Gastrocnemius medialis (tissue), 4 donors: ENCODE data around the gene CPE. TPM values are rescaled to one million over a fixed set of nuclear protein-coding genes. Genes with fewer than 3 reads are reported as not detected.

Experiments used
- ATAC-seq, 2 donors: fragments of 150-250 bp; one replicate each; pipeline ENCODE4 v1.9.1; 2016
- DNase-seq, 2 donors: peaks; one replicate each; pipeline ENCODE4 v3.0.0-alpha.2; 2019
- H3K27ac ChIP-seq, 4 donors: fragments of 200-600 bp; sonication (generic); 1 replicate in 1 of 4; 2 replicates in 3 of 4; pipeline ENCODE4 v1.5.1; 2016 to 2018; ENCODE audit warnings: mild to moderate bottlenecking in 2 of 4, moderate library complexity in 1 of 4
- H3K27me3 ChIP-seq, 3 donors: fragments of 200-600 bp; sonication (generic) in 2 of 3; 1 replicate in 1 of 3; 2 replicates in 2 of 3; pipeline versions ENCODE4 v1.5.1 to v1.6.0; 2016 to 2019; ENCODE audit warnings: mild to moderate bottlenecking in 1 of 3, moderate library complexity in 1 of 3
- H3K36me3 ChIP-seq, 2 donors: fragments of 200-600 bp; sonication (generic) in 1 of 2; one replicate each; pipeline ENCODE4 v1.5.1; 2017 to 2018
- H3K4me1 ChIP-seq, 2 donors: fragments of 200-600 bp; sonication (generic) in 1 of 2; one replicate each; pipeline ENCODE4 v1.5.1; 2016 to 2017; ENCODE audit warnings: mild to moderate bottlenecking in 2 of 2
- H3K4me3 ChIP-seq, 4 donors: fragments of 200-600 bp; sonication (generic) in 3 of 4; 1 replicate in 1 of 4; 2 replicates in 3 of 4; pipeline ENCODE4 v1.5.1; 2016 to 2019; ENCODE audit warnings: mild to moderate bottlenecking in 2 of 4
- H3K9me3 ChIP-seq, 3 donors: fragments of 200-600 bp; sonication (generic) in 2 of 3; 1 replicate in 1 of 3; 2 replicates in 2 of 3; pipeline ENCODE4 v1.5.1; 2016 to 2019
- CTCF ChIP-seq, 5 experiments: fragments of 450-650 bp in 3 of 5; fragments of 200-600 bp in 2 of 5; sonication (generic) in 2 of 5; IDR thresholded peaks in 4 of 5; conservative IDR thresholded peaks in 1 of 5; 1 replicate in 4 of 5; 2 replicates in 1 of 5; pipeline ENCODE4 v1.5.1; 2016 to 2019; ENCODE audit warnings: antibody characterized with exemption in 5 of 5, mild to moderate bottlenecking in 3 of 5, moderate library complexity in 3 of 5
- POLR2A ChIP-seq, 2 donors: fragments of 450-650 bp; IDR thresholded peaks; one replicate each; pipeline ENCODE4 v1.6.1; 2017; ENCODE audit warnings: antibody characterized with exemption in 2 of 2, mild to moderate bottlenecking in 2 of 2, moderate library complexity in 2 of 2
- in situ Hi-C, 4 donors: fragments of 200-750 bp; cut with MboI; loops; one replicate each; pipeline versions ENCODE4 v1.15.0 to v1.8.0; 2017; ENCODE audit warnings: low sequenced_read_pairs in 4 of 4
- intact Hi-C: fragments of 100-400 bp; cut with DNase I; formaldehyde crosslinking; loops from one replicate; pipeline ENCODE4 v1.15.1; 2023; ENCODE audit warnings: low total_unique reads
- total RNA-seq, 4 donors: library from RNA; depleted of rRNA; stranded (reverse); fragments of >200 nt; gene quantifications; one replicate each; pipeline versions ENCODE4 v1.1.0 to v1.2.3, GENCODE V29; 2016

Gene CPE
- total RNA-seq, 4 donors from 2014 or later = 11.8 to 27.6 (median 17.0) TPM

- intact Hi-C loops (loop anchor here (10.0 kb wide), 1 partner anchor 106 kb away; no protein-coding TSS in a partner anchor), in situ Hi-C loops (loop anchor here in 3 of 4 donors (5.0 to 10.0 kb wide), 3 partner anchors 106 to 329 kb away; no protein-coding TSS in a partner anchor)
- ATAC-seq (peak in 1 of 2 donors; percentile 66), DNase-seq (peak in 1 of 2 donors; percentile 18)
- H3K36me3 ChIP-seq = no peaks in the 10 kb centered on the region
- H3K4me3 ChIP-seq = peak overlapping the region in 1 of 4 donors; percentile 14
- peak overlapping the region in 1 of 4 donors; percentile 20 for H3K27ac ChIP-seq
- H3K9me3 ChIP-seq = no peaks in the 10 kb centered on the region
- no peaks in the 10 kb centered on the region for H3K4me1 ChIP-seq
- H3K27me3 ChIP-seq = no peaks in the 10 kb centered on the region
- TF ChIP-seq CTCF (IDR thresholded peaks at IDR 0.05 in 4 of 5, conservative IDR thresholded peaks at IDR 0.05 in 1 of 5) = no peak
- TF ChIP-seq POLR2A (IDR thresholded peaks at IDR 0.05) = no peak
Measured at GRCh38 chr4:165461159-165461821, 82.5 kb downstream of the CPE start.

GRCh38 chr4:165462009-165462408 lies 83.2 kb downstream of the CPE start:
- Histone ChIP-seq H3K36me3 (no peaks in the 10 kb centered on the region), H3K9me3 (no peaks in the 10 kb centered on the region), H3K27ac (no peak overlapping the region), H3K4me1 (no peaks in the 10 kb centered on the region), H3K4me3 (no peak overlapping the region), H3K27me3 (no peaks in the 10 kb centered on the region)
- intact Hi-C loops (loop anchor here (10.0 kb wide), 1 partner anchor 107 kb away; no protein-coding TSS in a partner anchor), in situ Hi-C loops (loop anchor here in 3 of 4 donors (5.0 to 10.0 kb wide), 3 partner anchors 107 to 330 kb away; no protein-coding TSS in a partner anchor)
- DNase-seq (no peak), ATAC-seq (no peak)
- TF ChIP-seq CTCF (IDR thresholded peaks at IDR 0.05 in 4 of 5, conservative IDR thresholded peaks at IDR 0.05 in 1 of 5) (no peak), POLR2A (IDR thresholded peaks at IDR 0.05) (no peak)

- no peaks in the 10 kb centered on the region for H3K27me3 ChIP-seq
- intact Hi-C loops = loop anchor here (10.0 kb wide), 1 partner anchor 110 kb away; no protein-coding TSS in a partner anchor
Measured at GRCh38 chr4:165464376-165464775, 85.6 kb downstream of the CPE start.

GRCh38 chr4:165464813-165465381 lies 86.1 kb downstream of the CPE start:
- in situ Hi-C loops = loop anchor here (5.0 to 10.0 kb wide), 3 partner anchors 110 to 333 kb away; no protein-coding TSS in a partner anchor
- intact Hi-C loops = loop anchor here (1.0 to 10.0 kb wide), 2 partner anchors 110 to 334 kb away; no protein-coding TSS in a partner anchor
- H3K4me3 ChIP-seq = no peak overlapping the region
- no peaks in the 10 kb centered on the region for H3K27me3 ChIP-seq
- no peaks in the 10 kb centered on the region for H3K9me3 ChIP-seq
- H3K36me3 ChIP-seq = no peaks in the 10 kb centered on the region
- no peak for DNase-seq
- no peak overlapping the region for H3K27ac ChIP-seq
- no peaks in the 10 kb centered on the region for H3K4me1 ChIP-seq
- no peak for TF ChIP-seq POLR2A (IDR thresholded peaks at IDR 0.05)
- TF ChIP-seq CTCF (IDR thresholded peaks at IDR 0.05 in 4 of 5, conservative IDR thresholded peaks at IDR 0.05 in 1 of 5) = peak; percentile 50 to 71 (median 61)
- ATAC-seq = peak in 1 of 2 donors; percentile 53

More at GRCh38 chr4:165464376-165464775, 85.6 kb downstream of the CPE start:
- DNase-seq (no peak), ATAC-seq (no peak)
- Histone ChIP-seq H3K9me3 (no peaks in the 10 kb centered on the region), H3K4me1 (no peaks in the 10 kb centered on the region), H3K4me3 (no peak overlapping the region), H3K27ac (no peak overlapping the region), H3K36me3 (no peaks in the 10 kb centered on the region)
- TF ChIP-seq CTCF (IDR thresholded peaks at IDR 0.05 in 4 of 5, conservative IDR thresholded peaks at IDR 0.05 in 1 of 5) (no peak), POLR2A (IDR thresholded peaks at IDR 0.05) (no peak)
- in situ Hi-C loops = loop anchor here in 3 of 4 donors (5.0 to 10.0 kb wide), 3 partner anchors 110 to 332 kb away; no protein-coding TSS in a partner anchor
